Mesothelial cell of epicardium (in vitro differentiated cells): ENCODE data around the gene SNX33. TPM values are rescaled to one million over a fixed set of nuclear protein-coding genes. Genes with fewer than 3 reads are reported as not detected.
"Not testable (repeated sequence)": the region's sequence is repeated elsewhere in the genome, so short reads cannot be mapped to it uniquely, and the experiment has no call there.

Experiments used
- DNase-seq, 2 experiments: peaks; one replicate each; pipeline ENCODE4 v3.0.0; 2021; ENCODE audit warnings: low spot score in 2 of 2; ENCODE audit not compliant: unreplicated experiment in 2 of 2
- H3K27ac Mint-ChIP-seq: 2 replicates; pipeline ENCODE4 v1.8.0; 2021; ENCODE audit warnings: mixed read lengths
- H3K27me3 Mint-ChIP-seq: 2 replicates; pipeline ENCODE4 v1.8.0; 2021; ENCODE audit warnings: low read depth, mixed read lengths
- H3K36me3 Mint-ChIP-seq: 2 replicates; pipeline ENCODE4 v1.8.0; 2021; ENCODE audit warnings: mixed read lengths
- H3K4me1 Mint-ChIP-seq: 2 replicates; pipeline ENCODE4 v1.8.0; 2021; ENCODE audit warnings: mixed read lengths
- H3K4me3 Mint-ChIP-seq: 2 replicates; pipeline ENCODE4 v1.8.0; 2021; ENCODE audit warnings: mild to moderate bottlenecking, moderate library complexity, mixed read lengths
- H3K9me3 Mint-ChIP-seq: 2 replicates; pipeline ENCODE4 v1.8.0; 2021; ENCODE audit warnings: mixed read lengths
- total RNA-seq: library from RNA; stranded (reverse); gene quantifications from 3 replicates; pipeline ENCODE4 v1.2.1, GENCODE V29; 2021
- TF ChIP-seq, protein P1 (sequence below): fragments of 200-600 bp; sonication (generic); IDR thresholded peaks from one replicate; pipeline ENCODE4 v1.5.0; 2021; ENCODE audit warnings: antibody characterized with exemption; ENCODE audit not compliant: unreplicated experiment

SNX33 gene
- total RNA-seq, 1 donor from 2014 or later = 22.8 TPM

GRCh38 chr15:75687486-75688277 is 40.0 kb downstream of the SNX33 start:
- no peak overlapping the region for H3K27ac Mint-ChIP-seq
- no peak overlapping the region for H3K4me3 Mint-ChIP-seq
- TF ChIP-seq, protein P1, sequence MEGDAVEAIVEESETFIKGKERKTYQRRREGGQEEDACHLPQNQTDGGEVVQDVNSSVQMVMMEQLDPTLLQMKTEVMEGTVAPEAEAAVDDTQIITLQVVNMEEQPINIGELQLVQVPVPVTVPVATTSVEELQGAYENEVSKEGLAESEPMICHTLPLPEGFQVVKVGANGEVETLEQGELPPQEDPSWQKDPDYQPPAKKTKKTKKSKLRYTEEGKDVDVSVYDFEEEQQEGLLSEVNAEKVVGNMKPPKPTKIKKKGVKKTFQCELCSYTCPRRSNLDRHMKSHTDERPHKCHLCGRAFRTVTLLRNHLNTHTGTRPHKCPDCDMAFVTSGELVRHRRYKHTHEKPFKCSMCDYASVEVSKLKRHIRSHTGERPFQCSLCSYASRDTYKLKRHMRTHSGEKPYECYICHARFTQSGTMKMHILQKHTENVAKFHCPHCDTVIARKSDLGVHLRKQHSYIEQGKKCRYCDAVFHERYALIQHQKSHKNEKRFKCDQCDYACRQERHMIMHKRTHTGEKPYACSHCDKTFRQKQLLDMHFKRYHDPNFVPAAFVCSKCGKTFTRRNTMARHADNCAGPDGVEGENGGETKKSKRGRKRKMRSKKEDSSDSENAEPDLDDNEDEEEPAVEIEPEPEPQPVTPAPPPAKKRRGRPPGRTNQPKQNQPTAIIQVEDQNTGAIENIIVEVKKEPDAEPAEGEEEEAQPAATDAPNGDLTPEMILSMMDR = no peak
- H3K4me1 Mint-ChIP-seq = peaks cover 5% of the 10 kb centered on the region
- no peaks in the 10 kb centered on the region for H3K9me3 Mint-ChIP-seq
- peaks cover 1% of the 10 kb centered on the region for H3K27me3 Mint-ChIP-seq
- no peaks in the 10 kb centered on the region for H3K36me3 Mint-ChIP-seq
- no peak for DNase-seq

DNA sequence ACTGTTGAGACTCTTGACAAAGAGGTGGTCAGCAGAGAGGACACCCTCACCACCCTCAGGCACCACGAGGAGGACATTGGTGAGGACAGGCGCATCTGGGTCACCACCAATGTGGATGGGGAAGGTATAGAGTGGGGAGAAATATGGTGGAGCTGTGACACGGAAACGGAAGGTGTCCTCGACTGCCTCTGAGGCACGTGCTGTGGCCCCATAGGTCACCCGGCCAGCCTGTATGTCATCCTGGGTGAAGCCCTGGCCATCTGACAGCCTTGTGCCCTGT is 40.5 kb downstream of the SNX33 start:
- H3K36me3 Mint-ChIP-seq = no peaks in the 10 kb centered on the region
- H3K27ac Mint-ChIP-seq = no peak overlapping the region
- peaks cover 5% of the 10 kb centered on the region for H3K4me1 Mint-ChIP-seq
- no peaks in the 10 kb centered on the region for H3K9me3 Mint-ChIP-seq
- TF ChIP-seq, protein P1 = no peak
- H3K4me3 Mint-ChIP-seq = no peak overlapping the region
- no peak for DNase-seq
- peaks cover 1% of the 10 kb centered on the region for H3K27me3 Mint-ChIP-seq

DNA sequence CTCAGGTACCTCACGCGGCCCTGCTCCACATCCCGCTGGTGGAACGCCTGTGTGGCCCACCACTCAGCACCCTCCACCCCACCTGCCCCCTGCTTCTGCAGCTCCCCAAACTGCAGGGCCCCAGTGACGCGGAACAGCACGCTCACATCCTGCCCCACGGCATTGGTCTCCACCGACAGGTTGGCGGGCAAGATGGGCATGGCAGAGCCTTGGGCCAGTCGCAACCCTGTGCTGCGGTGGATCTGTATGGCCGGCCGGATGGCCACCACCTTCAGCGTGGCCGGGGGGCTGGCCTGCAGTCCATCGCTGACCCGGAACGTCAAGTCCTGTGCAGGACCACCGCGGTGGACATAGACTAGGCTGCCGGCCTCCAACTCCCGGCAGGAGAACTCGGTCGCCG is 41.1 kb downstream of the SNX33 start:
- peaks cover 8% of the 10 kb centered on the region for H3K4me1 Mint-ChIP-seq
- TF ChIP-seq, protein P1 = no peak
- H3K9me3 Mint-ChIP-seq = no peaks in the 10 kb centered on the region

GRCh38 chr15:75689429-75689828 is 41.7 kb downstream of the SNX33 start:
- H3K4me1 Mint-ChIP-seq = peaks cover 13% of the 10 kb centered on the region
- not testable (repeated sequence) for H3K36me3 Mint-ChIP-seq, H3K4me3 Mint-ChIP-seq, H3K27me3 Mint-ChIP-seq, H3K9me3 Mint-ChIP-seq, H3K27ac Mint-ChIP-seq, DNase-seq

More for the DNA sequence above, 41.1 kb downstream of the SNX33 start:
- Mint-ChIP-seq H3K27me3 (peaks cover 1% of the 10 kb centered on the region), H3K36me3 (no peaks in the 10 kb centered on the region), H3K4me3 (no peak overlapping the region), H3K27ac (no peak overlapping the region)
- DNase-seq = no peak

GRCh38 chr15:75692311-75692710 is 44.6 kb downstream of the SNX33 start:
- not testable (repeated sequence) for H3K9me3 Mint-ChIP-seq, H3K4me3 Mint-ChIP-seq, H3K27me3 Mint-ChIP-seq, H3K27ac Mint-ChIP-seq, H3K36me3 Mint-ChIP-seq, DNase-seq
- peaks cover 26% of the 10 kb centered on the region for H3K4me1 Mint-ChIP-seq

DNA sequence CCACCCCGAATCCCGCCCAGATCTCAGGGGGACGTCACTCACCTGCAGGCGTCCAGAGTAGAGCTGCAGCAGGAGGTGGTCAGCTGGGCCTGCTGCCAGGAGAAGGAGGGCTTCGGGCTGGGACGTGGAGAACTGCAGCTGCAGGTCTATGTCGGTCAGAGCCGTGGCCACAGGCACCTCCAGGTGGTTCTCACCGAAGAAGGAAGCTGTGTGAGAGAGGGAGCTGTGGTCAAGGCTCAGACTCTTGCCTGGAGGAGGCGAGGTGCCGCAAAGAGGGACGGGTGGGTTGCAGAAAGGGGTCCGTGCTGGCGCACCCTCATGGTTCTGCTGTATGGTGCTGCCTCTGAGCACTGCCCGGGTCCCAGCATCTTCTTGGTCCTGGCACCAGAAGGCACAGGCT is 45.3 kb downstream of the SNX33 start:
- not testable (repeated sequence) for H3K4me3 Mint-ChIP-seq, DNase-seq, H3K36me3 Mint-ChIP-seq, H3K27me3 Mint-ChIP-seq, H3K9me3 Mint-ChIP-seq, H3K27ac Mint-ChIP-seq
- peaks cover 31% of the 10 kb centered on the region for H3K4me1 Mint-ChIP-seq

GRCh38 chr15:75693501-75694240 is 46.0 kb downstream of the SNX33 start:
- TF ChIP-seq, protein P1 = no peak
- H3K4me3 Mint-ChIP-seq = no peak overlapping the region
- peak overlapping the region; percentile 74 for H3K27ac Mint-ChIP-seq
- H3K27me3 Mint-ChIP-seq = peaks cover 1% of the 10 kb centered on the region
- H3K4me1 Mint-ChIP-seq = peaks cover 31% of the 10 kb centered on the region
- DNase-seq = no peak
- H3K9me3 Mint-ChIP-seq = no peaks in the 10 kb centered on the region
- no peaks in the 10 kb centered on the region for H3K36me3 Mint-ChIP-seq
